HCT116 (cell line): Measurements from ENCODE around the gene ADARB1.

Experiments used
- CTCF ChIP-seq, 3 experiments: fragments of 200-600 bp in 1 of 3; sonication (generic) in 1 of 3; IDR thresholded peaks in 2 of 3; conservative IDR thresholded peaks in 1 of 3; 2 replicates each; pipeline ENCODE4 v1.5.1; 2012 to 2017; ENCODE audit warnings: low read depth in 2 of 3, low read length in 2 of 3, antibody characterized with exemption in 1 of 3, borderline replicate concordance in 1 of 3, control low read depth in 1 of 3, mild to moderate bottlenecking in 1 of 3, mixed read lengths in 1 of 3, mixed run types in 1 of 3, moderate library complexity in 1 of 3; ENCODE audit not compliant: insufficient read depth in 1 of 3
- EGR1 ChIP-seq: IDR thresholded peaks from 2 replicates; pipeline ENCODE4 v1.6.1; 2012; ENCODE audit warnings: low read depth
- EZH2 ChIP-seq: fragments of 200-600 bp; sonication (generic); IDR thresholded peaks from 2 replicates; pipeline ENCODE4 v1.6.1; 2017; ENCODE audit warnings: antibody characterized with exemption, mixed run types
- EZH2phosphoT487 ChIP-seq: fragments of 200-600 bp; IDR thresholded peaks from 2 replicates; pipeline ENCODE4 v1.6.1; 2018; ENCODE audit warnings: antibody characterized with exemption, borderline replicate concordance
- FOSL1 ChIP-seq: IDR thresholded peaks from 2 replicates; pipeline ENCODE4 v1.6.1; 2012; ENCODE audit warnings: low read depth
- POLR2A ChIP-seq: IDR thresholded peaks from 2 replicates; pipeline ENCODE4 v1.7.0; 2011; ENCODE audit warnings: borderline replicate concordance; ENCODE audit not compliant: insufficient read depth, insufficient read length; ENCODE audit errors: extremely low read depth
- POLR2AphosphoS5 ChIP-seq: IDR thresholded peaks from 2 replicates; pipeline ENCODE4 v1.6.1; 2011; ENCODE audit warnings: mild to moderate bottlenecking, low read depth, low read length, moderate library complexity
- REST ChIP-seq: IDR thresholded peaks from 2 replicates; pipeline ENCODE4 v1.6.1; 2012; ENCODE audit warnings: low read depth
- YY1 ChIP-seq: IDR thresholded peaks from 2 replicates; pipeline ENCODE4 v1.6.1; 2011; ENCODE audit warnings: low read length, low read depth, moderate library complexity, mild to moderate bottlenecking; ENCODE audit not compliant: insufficient replicate concordance; ENCODE audit errors: extremely low read depth

- TF ChIP-seq EZH2, result no peak
- no peak for TF ChIP-seq REST
- no peak for TF ChIP-seq CTCF (IDR thresholded peaks at IDR 0.05 in 2 of 3, conservative IDR thresholded peaks at IDR 0.05 in 1 of 3; ENCODE audit: borderline replicate concordance in 1 of 3, insufficient read depth in 1 of 3, low read depth in 2 of 3, low read length in 2 of 3)
- no peak for TF ChIP-seq POLR2AphosphoS5
- TF ChIP-seq YY1, result no peak
- no peak for TF ChIP-seq FOSL1
- no peak for TF ChIP-seq POLR2A
- no peak for TF ChIP-seq EZH2phosphoT487
- no peak for TF ChIP-seq EGR1
Measured at GRCh38 chr21:45261093-45261492, 186.7 kb downstream of the ADARB1 start.
